GM12872 (cell line): ENCODE data around the gene DDN.
A peak's percentile ranks its signal among the peaks of the same experiment; 100 is the strongest.

Source experiments
- TF ChIP-seq, protein P1 (sequence below): IDR thresholded peaks from 3 replicates; pipeline ENCODE4 v1.5.1; 2011; ENCODE audit warnings: low read depth, mild to moderate bottlenecking, low read length, moderate library complexity; ENCODE audit not compliant: insufficient read depth

Gene DDN

GRCh38 chr12:48972213-48972951 is 26.8 kb downstream of the DDN start:
- TF ChIP-seq, protein P1, sequence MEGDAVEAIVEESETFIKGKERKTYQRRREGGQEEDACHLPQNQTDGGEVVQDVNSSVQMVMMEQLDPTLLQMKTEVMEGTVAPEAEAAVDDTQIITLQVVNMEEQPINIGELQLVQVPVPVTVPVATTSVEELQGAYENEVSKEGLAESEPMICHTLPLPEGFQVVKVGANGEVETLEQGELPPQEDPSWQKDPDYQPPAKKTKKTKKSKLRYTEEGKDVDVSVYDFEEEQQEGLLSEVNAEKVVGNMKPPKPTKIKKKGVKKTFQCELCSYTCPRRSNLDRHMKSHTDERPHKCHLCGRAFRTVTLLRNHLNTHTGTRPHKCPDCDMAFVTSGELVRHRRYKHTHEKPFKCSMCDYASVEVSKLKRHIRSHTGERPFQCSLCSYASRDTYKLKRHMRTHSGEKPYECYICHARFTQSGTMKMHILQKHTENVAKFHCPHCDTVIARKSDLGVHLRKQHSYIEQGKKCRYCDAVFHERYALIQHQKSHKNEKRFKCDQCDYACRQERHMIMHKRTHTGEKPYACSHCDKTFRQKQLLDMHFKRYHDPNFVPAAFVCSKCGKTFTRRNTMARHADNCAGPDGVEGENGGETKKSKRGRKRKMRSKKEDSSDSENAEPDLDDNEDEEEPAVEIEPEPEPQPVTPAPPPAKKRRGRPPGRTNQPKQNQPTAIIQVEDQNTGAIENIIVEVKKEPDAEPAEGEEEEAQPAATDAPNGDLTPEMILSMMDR, result peak; percentile 30; the same call in 2 of the 3 replicates

- TF ChIP-seq, protein P1, result no peak
Measured at GRCh38 chr12:48970702-48971334, 28.4 kb downstream of the DDN start.

DNA sequence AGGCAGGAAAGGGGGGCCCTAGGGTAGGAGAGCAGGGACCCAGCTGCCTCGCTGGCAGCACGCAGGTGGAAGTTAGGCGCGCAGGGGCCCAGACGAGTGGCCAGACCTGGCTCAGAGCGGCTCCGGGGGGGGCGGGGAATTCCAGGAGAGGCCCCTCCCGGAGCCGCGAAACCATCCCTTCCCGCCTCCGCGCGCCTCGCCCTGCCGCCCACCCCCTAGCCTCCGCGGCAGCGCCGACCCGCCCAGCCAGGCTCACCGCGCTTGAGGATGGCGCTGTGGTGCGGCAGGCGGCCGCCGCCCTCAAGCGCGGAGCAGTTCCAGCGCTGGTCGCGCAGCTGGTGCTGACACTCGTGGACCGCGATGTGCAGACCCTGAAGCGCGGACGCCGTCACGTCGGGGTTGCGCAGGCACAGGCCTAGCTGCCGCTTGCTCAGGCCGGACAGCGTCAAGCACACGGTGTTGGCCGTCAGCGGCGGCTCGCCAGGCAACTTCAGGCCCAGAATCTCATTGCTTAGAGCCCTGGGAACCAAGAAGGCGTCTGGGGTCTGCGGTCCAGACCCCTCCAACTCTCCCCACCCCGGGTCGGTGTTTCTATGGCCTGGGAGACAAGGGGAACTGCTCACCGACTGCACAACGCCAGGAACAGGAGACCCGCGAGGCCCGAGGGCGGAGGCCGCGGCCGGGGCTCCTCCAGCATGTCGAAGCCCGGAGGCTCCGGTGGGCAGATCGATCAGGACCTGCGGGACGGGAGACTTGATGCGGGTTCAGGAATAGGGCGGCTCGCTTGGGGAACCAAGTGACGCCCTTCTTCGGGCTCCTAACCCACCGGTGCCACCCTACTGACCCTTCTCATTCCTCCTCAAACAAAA is 29.1 kb downstream of the DDN start:
- TF ChIP-seq, protein P1, result 0 out of 3 replicates have a peak, but pooled peaks have one; percentile 14

DNA sequence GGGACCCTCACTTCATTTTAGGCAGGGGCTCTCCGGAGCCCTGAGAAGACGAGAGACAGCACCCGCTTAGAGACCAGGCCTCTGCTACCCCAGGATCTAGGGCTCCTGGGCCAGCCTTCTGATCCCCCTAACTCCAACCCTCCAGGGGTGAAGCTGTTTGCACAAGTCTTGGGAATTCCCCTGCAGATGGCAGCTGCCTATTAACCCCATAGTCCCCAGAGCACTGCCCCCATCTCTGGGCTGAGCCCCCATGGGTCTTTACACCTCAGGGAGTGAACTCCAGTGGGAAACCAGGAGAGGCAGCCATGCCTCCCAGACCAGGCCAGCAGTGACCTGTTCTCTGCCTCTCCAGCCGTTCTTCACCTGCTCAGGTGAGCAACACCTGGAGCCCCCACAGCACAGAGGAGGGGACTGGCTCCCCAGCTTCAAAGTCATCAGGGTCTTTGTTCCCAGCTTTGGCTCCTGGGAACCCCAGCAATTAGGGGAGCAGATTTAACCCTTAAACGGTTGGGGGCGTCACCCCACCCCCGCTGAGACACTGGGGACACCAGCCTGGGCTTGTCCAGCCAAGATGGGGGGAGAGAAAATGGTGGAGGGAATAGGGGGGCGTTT is 29.9 kb downstream of the DDN start:
- TF ChIP-seq, protein P1, result no peak

DNA sequence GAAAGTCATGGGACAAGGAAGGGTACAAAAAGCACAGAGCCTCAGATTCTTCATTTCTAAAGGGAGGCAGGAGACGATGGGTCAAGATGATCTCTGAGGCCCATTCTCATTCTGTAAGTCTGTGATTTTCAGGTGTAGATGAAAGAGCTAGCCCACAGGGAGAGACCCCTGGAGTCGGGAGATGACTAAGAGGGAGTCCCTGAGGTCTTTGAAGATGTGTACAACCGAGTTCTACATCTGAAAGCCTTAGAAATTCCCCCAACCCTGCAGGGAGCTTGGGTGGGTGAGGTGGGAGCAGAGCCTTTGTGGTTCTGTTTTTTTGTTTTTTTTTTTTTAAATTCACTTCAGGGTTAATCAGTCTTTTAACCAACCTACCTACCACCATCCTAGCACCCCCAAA is 30.7 kb downstream of the DDN start:
- TF ChIP-seq, protein P1, result no peak

- TF ChIP-seq, protein P1, result no peak
Measured at GRCh38 chr12:48967991-48968390, 31.2 kb downstream of the DDN start.
